Mesodermal cell (in vitro differentiated cells): ENCODE results near the gene CEACAM21.

Experiments
- H3K27ac ChIP-seq: 2 replicates; pipeline ENCODE4 v1.7.0; 2013; ENCODE audit warnings: mild to moderate bottlenecking, low read depth, low read length, moderate library complexity; ENCODE audit not compliant: severe bottlenecking
- H3K36me3 ChIP-seq: 2 replicates; pipeline ENCODE4 v1.7.1; 2013; ENCODE audit warnings: mild to moderate bottlenecking, low read length, moderate library complexity; ENCODE audit not compliant: control insufficient read depth, insufficient read depth
- H3K4me1 ChIP-seq: one replicate; pipeline ENCODE4 v1.7.1; 2013; ENCODE audit warnings: mild to moderate bottlenecking, low read length; ENCODE audit not compliant: insufficient read depth, control insufficient read depth, poor library complexity, severe bottlenecking
- H3K4me3 ChIP-seq: 2 replicates; pipeline ENCODE4 v1.7.0; 2013; ENCODE audit warnings: low read length, control low read depth, mild to moderate bottlenecking; ENCODE audit not compliant: insufficient read depth, poor library complexity, severe bottlenecking; ENCODE audit errors: extremely low read depth
- H3K9me3 ChIP-seq: 2 replicates; pipeline ENCODE4 v1.7.1; 2013; ENCODE audit warnings: mild to moderate bottlenecking, low read length, moderate library complexity; ENCODE audit not compliant: control insufficient read depth
- WGBS, 2 experiments: methylation state at CpG; one replicate each; pipeline ENCODE4 v1.1.5; 2013; ENCODE audit warnings: missing lambda C conversion rate in 2 of 2; ENCODE audit not compliant: insufficient coverage in 2 of 2; 5-methylcytosine and 5-hydroxymethylcytosine counted together

CEACAM21 gene

GRCh38 chr19:41595890-41596280, 19.9 kb downstream of the CEACAM21 start:
- Histone ChIP-seq H3K4me3 (no peak overlapping the region), H3K27ac (no peak overlapping the region), H3K9me3 (no peaks in the 10 kb centered on the region), H3K36me3 (no peaks in the 10 kb centered on the region), H3K4me1 (no peaks in the 10 kb centered on the region)
- WGBS, 2 experiments = 32 to 37% methylated on average over 2 to 3 of the region's 3 CpGs

GRCh38 chr19:41597600-41598041, 21.7 kb downstream of the CEACAM21 start:
- Histone ChIP-seq H3K36me3 (no peaks in the 10 kb centered on the region), H3K9me3 (no peaks in the 10 kb centered on the region), H3K4me3 (no peak overlapping the region), H3K27ac (no peak overlapping the region), H3K4me1 (no peaks in the 10 kb centered on the region)
- WGBS, 2 experiments = 4 to 18% methylated on average over 6 to 7 of the region's 10 CpGs

DNA sequence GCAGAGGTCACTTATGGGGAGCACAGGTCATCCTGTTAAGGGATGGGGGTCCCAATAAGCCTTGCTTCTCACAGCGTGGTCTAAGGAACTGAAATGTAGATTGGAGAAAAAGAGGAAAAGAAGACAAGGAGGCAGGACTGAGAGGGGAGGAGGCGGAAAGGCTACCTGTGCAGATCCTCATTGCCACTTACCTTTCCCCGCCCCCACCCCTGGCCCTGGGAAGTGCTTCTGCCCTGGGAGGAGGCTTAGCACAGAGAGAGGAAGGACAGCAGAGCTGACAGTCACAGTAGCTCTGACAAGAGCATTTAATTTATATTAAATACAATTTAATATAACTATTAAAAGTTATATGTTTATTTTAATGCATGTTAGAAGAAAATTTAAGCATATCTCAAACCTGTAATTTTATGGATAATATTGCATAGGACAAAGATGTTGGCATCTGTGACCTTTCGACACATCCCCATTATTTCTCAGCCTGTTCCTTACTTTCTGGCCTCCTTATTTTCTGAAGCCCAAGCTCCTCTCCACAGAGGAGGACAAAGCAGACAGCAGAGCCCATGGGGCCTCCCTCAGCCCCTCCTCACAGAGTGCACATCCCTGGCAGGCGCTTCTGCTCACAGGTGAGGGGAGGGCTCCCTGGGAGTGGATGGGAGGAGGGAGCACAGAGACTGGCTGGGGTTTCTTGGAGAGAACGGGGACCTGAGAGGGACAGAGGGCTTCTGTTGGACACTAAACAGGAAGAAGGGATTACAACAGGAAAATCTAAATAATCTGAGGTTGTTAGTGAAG, 23.4 kb downstream of the CEACAM21 start:
- H3K9me3 ChIP-seq = no peaks in the 10 kb centered on the region
- no peaks in the 10 kb centered on the region for H3K36me3 ChIP-seq
- WGBS, 2 experiments = 38 to 39% methylated on average over 2 to 3 of the region's 6 CpGs
- H3K4me3 ChIP-seq = no peak overlapping the region
- H3K27ac ChIP-seq = no peak overlapping the region
- no peaks in the 10 kb centered on the region for H3K4me1 ChIP-seq

DNA sequence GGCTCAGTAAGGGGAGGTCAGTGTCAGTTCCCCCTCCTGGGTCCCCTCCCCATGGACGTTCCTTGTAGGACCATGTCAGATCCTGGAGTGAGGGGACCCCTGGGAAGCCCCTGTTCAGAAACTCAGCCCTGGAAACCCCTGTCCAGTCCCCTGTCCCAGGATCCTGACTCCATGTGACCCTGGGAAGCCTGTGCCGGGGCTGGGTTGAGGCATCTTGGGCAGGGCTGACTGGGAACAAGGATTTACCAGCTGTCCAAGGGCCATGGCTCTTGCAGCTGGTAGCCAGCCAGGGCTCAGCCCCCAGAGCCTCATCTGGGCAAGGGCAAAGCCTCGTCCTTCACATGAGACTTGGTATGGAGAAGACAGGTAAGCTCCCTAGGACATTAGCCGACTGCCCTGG, 25.8 kb downstream of the CEACAM21 start:
- no peak overlapping the region for H3K27ac ChIP-seq
- H3K36me3 ChIP-seq = no peaks in the 10 kb centered on the region
- no peaks in the 10 kb centered on the region for H3K9me3 ChIP-seq
- no peaks in the 10 kb centered on the region for H3K4me1 ChIP-seq
- WGBS, 2 experiments = 55 to 59% methylated on average over 3 to 4 of the region's 4 CpGs
- no peak overlapping the region for H3K4me3 ChIP-seq

GRCh38 chr19:41604831-41605230, 28.9 kb downstream of the CEACAM21 start:
- no peaks in the 10 kb centered on the region for H3K4me1 ChIP-seq
- no peak overlapping the region for H3K4me3 ChIP-seq
- no peak overlapping the region for H3K27ac ChIP-seq
- H3K9me3 ChIP-seq = no peaks in the 10 kb centered on the region
- no peaks in the 10 kb centered on the region for H3K36me3 ChIP-seq
- WGBS, 2 experiments = 23 to 36% methylated on average over 2 of the region's 3 CpGs

- no peak overlapping the region for H3K4me3 ChIP-seq
- no peak overlapping the region for H3K27ac ChIP-seq
- WGBS, 2 experiments = 75 to 80% methylated on average over 4 of the region's 5 CpGs
- no peaks in the 10 kb centered on the region for H3K9me3 ChIP-seq
- H3K36me3 ChIP-seq = no peaks in the 10 kb centered on the region
- no peaks in the 10 kb centered on the region for H3K4me1 ChIP-seq
These were observed 30.4 kb downstream of the CEACAM21 start for GRCh38 chr19:41606215-41606837.

DNA sequence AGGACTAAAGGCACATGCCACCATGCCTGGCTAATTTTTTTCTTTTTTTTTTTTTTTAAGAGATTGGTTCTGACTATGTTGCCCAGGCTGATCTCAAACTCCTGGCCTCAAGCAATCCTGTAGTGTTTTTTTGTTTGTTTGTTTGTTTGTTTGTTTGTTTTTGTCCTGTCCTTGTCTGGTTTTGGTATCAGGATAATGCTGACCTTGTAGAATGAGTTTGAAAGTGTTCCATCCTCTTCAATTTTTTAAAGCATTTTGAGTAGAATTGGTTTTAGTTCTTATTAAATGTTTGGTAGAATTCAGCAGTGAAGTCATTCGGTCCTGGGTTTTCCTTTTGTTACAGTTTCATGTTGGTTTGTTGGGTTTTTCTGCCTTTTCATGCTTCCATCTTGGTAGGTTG, 31.7 kb downstream of the CEACAM21 start:
- Histone ChIP-seq H3K4me3 (no peak overlapping the region), H3K4me1 (no peaks in the 10 kb centered on the region), H3K27ac (no peak overlapping the region), H3K9me3 (no peaks in the 10 kb centered on the region), H3K36me3 (no peaks in the 10 kb centered on the region)
- WGBS, 2 experiments = 75% methylated on average over 1 of the region's 1 CpG; no CpG with 5 or more reads in 1 of the 2 experiments

- Histone ChIP-seq H3K36me3 (no peaks in the 10 kb centered on the region), H3K9me3 (no peaks in the 10 kb centered on the region), H3K27ac (no peak overlapping the region), H3K4me3 (no peak overlapping the region), H3K4me1 (no peaks in the 10 kb centered on the region)
These were observed 34.8 kb downstream of the CEACAM21 start for GRCh38 chr19:41610789-41611188.

GRCh38 chr19:41612483-41612882, 36.5 kb downstream of the CEACAM21 start:
- Histone ChIP-seq H3K27ac (no peak overlapping the region), H3K4me1 (no peaks in the 10 kb centered on the region), H3K9me3 (no peaks in the 10 kb centered on the region), H3K4me3 (no peak overlapping the region), H3K36me3 (no peaks in the 10 kb centered on the region)
- 69 to 71% methylated on average over 4 of the region's 4 CpGs for WGBS, 2 experiments

DNA sequence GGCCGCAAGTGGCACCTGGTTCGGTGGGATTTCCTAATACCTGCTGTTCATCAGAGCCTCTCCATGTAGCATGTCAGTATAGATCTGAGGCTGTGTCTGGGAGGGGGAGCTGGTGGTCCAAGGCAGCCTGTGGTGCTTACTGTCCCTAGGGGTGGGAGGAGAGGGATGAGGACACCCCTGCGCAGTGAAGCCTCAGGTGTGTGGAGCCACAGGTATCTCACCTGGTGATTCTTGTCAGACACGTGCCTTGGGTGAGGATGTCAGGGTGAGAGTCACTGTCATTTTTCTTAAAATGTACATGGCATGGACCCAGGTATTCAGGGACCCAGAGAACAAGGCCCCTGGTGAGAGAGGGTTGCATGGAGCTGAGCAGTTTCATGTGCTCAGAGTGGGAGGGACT, 39.2 kb downstream of the CEACAM21 start:
- H3K4me1 ChIP-seq = no peaks in the 10 kb centered on the region
- no peaks in the 10 kb centered on the region for H3K36me3 ChIP-seq
- no peaks in the 10 kb centered on the region for H3K9me3 ChIP-seq
- no peak overlapping the region for H3K4me3 ChIP-seq
- WGBS, 2 experiments = 64 to 81% methylated on average over 4 of the region's 4 CpGs
- H3K27ac ChIP-seq = no peak overlapping the region
